ENCODE measurements around the gene THUMPD1.
A peak's percentile ranks its signal among the peaks of the same experiment; 100 is the strongest.

DNA sequence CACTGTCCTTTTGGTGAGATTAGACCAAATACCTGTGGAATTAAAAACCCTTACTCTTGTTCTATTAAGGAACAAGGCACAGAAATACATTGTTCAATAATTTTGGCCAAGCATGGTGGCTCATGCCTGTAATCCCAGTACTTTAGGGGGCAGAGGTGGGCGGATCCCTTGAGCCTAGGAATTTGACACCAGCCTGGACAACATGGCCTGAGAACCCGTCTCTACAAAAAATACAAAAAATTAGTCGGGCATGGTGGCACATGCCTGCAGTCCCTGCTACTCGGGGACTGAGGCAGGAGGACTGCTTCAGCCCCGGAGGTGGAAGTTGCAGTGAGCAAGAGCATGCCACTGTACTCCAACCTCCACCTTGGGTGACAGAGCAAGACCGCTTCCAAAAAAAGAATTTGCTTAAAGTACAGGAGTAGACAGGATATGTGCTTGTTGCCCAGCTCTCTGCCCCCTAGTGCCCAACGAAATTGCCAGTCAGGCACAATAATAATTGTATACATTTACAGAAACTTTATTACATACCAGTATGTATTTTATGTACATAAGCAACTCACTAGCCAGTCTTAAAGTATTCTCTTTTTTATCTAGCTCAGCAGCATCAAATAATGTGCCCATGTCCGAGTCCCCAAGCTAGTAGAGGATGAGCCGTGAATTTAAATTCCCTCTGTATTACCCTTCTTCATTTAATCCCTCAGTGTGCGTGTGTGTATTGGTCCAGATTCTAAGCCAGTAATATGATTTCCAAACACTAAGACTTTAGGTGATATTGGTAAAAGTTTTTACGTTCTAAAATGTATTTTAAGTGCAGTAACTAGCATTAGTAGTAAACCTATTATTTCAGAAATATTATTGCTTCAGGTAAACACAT is 1.4 kb downstream of the THUMPD1 start:
- TF ChIP-seq EZH2 (IDR thresholded peaks at IDR 0.05) (no peak), ELF1 (IDR thresholded peaks at IDR 0.05; ENCODE audit: borderline replicate concordance, low read depth) (no peak), CTCF (IDR thresholded peaks at IDR 0.05 in 2 of 3, conservative IDR thresholded peaks at IDR 0.05 in 1 of 3; ENCODE audit: borderline replicate concordance in 1 of 3, insufficient read depth in 1 of 3, low read depth in 2 of 3, low read length in 2 of 3) (peak in 2 of 3 experiments; percentile 46 to 48; a peak in 4 of 6 replicates), SIN3A (IDR thresholded peaks at IDR 0.05; ENCODE audit: low read depth) (no peak), JUND (IDR thresholded peaks at IDR 0.05) (no peak), YY1 (IDR thresholded peaks at IDR 0.05; ENCODE audit: extremely low read depth, insufficient replicate concordance, low read depth, low read length) (no peak), ZBTB33 (IDR thresholded peaks at IDR 0.05; ENCODE audit: extremely low read depth, insufficient replicate concordance, low read length) (no peak), ZFX (IDR thresholded peaks at IDR 0.05) (no peak)
- TF ChIP-seq, protein P1, sequence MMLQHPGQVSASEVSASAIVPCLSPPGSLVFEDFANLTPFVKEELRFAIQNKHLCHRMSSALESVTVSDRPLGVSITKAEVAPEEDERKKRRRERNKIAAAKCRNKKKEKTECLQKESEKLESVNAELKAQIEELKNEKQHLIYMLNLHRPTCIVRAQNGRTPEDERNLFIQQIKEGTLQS (IDR thresholded peaks at IDR 0.05) = no peak
- TF ChIP-seq, protein P2, sequence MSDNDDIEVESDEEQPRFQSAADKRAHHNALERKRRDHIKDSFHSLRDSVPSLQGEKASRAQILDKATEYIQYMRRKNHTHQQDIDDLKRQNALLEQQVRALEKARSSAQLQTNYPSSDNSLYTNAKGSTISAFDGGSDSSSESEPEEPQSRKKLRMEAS (IDR thresholded peaks at IDR 0.05) = no peak

Measured in HCT116 (cell line).